H1 (cell line): ENCODE measurements around the gene GDAP1L1. TPM values are rescaled to one million over a fixed set of nuclear protein-coding genes. Genes with fewer than 3 reads are reported as not detected.

Experiments used
- CTCF ChIA-PET: fragments of 300-600 bp; sonication (Branson Sonifier 250); formaldehyde crosslinking; loops from one replicate; lab custom pipeline; 2021; ENCODE audit not compliant: partially characterized antibody; lab: Charles Lee
- POLR2A ChIA-PET: fragments of 300-600 bp; sonication (Branson Sonifier 250); formaldehyde crosslinking; loops from one replicate; lab custom pipeline; 2021; ENCODE audit warnings: inconsistent platforms; ENCODE audit not compliant: partially characterized antibody; lab: Charles Lee
- DNase-seq, 2 experiments: peaks; one replicate each; pipeline versions ENCODE4 v3.0.0 to v3.0.0-alpha.2; 2010 to 2022; ENCODE audit warnings: low spot score in 2 of 2, low read depth in 1 of 2, mixed read lengths in 1 of 2
- FAIRE-seq: peaks from 2 replicates; lab custom pipeline; 2011; peaks lifted over from hg19 to GRCh38; lab: Jason Lieb, UNC
- H2AFZ ChIP-seq: 2 replicates; pipeline ENCODE4 v1.8.1; 2012; ENCODE audit warnings: low read length, inconsistent platforms
- H2AK5ac ChIP-seq: 2 replicates; pipeline ENCODE4 v1.6.1; 2013; ENCODE audit warnings: low read depth, low read length
- H2BK120ac ChIP-seq: replicated peaks from 2 replicates; pipeline ENCODE3; 2013; ENCODE audit warnings: low read depth, low read length, inconsistent platforms
- H2BK12ac ChIP-seq: 2 replicates; pipeline ENCODE4 v1.6.1; 2013; ENCODE audit warnings: low read depth, low read length
- H2BK15ac ChIP-seq: 2 replicates; pipeline ENCODE4 v1.6.1; 2013; ENCODE audit warnings: low read length
- H2BK20ac ChIP-seq: 2 replicates; pipeline ENCODE4 v1.6.1; 2013; ENCODE audit warnings: low read length
- H2BK5ac ChIP-seq: 2 replicates; pipeline ENCODE4 v1.6.1; 2013; ENCODE audit warnings: low read depth, low read length
- H3K14ac ChIP-seq: 2 replicates; pipeline ENCODE4 v1.6.1; 2013; ENCODE audit warnings: inconsistent platforms; ENCODE audit not compliant: insufficient read length
- H3K18ac ChIP-seq: 2 replicates; pipeline ENCODE4 v1.6.1; 2013; ENCODE audit warnings: low read length; ENCODE audit errors: extremely low read depth
- H3K23ac ChIP-seq: 2 replicates; pipeline ENCODE4 v1.6.1; 2013; ENCODE audit warnings: inconsistent platforms; ENCODE audit not compliant: insufficient read length
- H3K23me2 ChIP-seq: 2 replicates; pipeline ENCODE4 v1.6.1; 2013; ENCODE audit warnings: low read depth, low read length
- H3K27ac ChIP-seq: 2 replicates; pipeline ENCODE4 v1.6.1; 2011; ENCODE audit warnings: low read depth, low read length, inconsistent platforms
- H3K27me3 ChIP-seq, 4 experiments: replicated peaks in 1 of 4; 1 replicate in 1 of 4; 2 replicates in 3 of 4; pipeline versions ENCODE4 v1.6.1 to v1.8.1; 2011 to 2013; ENCODE audit warnings: low read length in 3 of 4, mild to moderate bottlenecking in 3 of 4, inconsistent platforms in 2 of 4, mixed read lengths in 2 of 4, moderate library complexity in 1 of 4; ENCODE audit not compliant: control insufficient read depth in 3 of 4, insufficient read depth in 3 of 4; ENCODE audit errors: extremely low read depth in 1 of 4
- H3K36me3 ChIP-seq, 4 experiments: 2 replicates each; pipeline versions ENCODE4 v1.6.1 to v1.8.1; 2011 to 2013; ENCODE audit warnings: mild to moderate bottlenecking in 4 of 4, low read length in 3 of 4, moderate library complexity in 2 of 4, control low read depth in 1 of 4, inconsistent platforms in 1 of 4; ENCODE audit not compliant: insufficient read depth in 4 of 4, control insufficient read depth in 2 of 4
- H3K4ac ChIP-seq: replicated peaks from 2 replicates; pipeline ENCODE3; 2013; ENCODE audit warnings: low read length, low read depth, mixed read lengths, inconsistent platforms; ENCODE audit not compliant: insufficient read length
- H3K4me1 ChIP-seq, 4 experiments: replicated peaks in 1 of 4; 1 replicate in 1 of 4; 2 replicates in 3 of 4; pipeline versions ENCODE4 v1.6.1 to v1.8.1; 2011 to 2013; ENCODE audit warnings: low read length in 3 of 4, inconsistent platforms in 2 of 4, mixed read lengths in 1 of 4; ENCODE audit not compliant: insufficient read depth in 4 of 4, control insufficient read depth in 3 of 4
- H3K4me2 ChIP-seq, 2 experiments: 2 replicates each; pipeline versions ENCODE4 v1.6.1 to v1.8.1; 2011 to 2013; ENCODE audit warnings: low read depth in 2 of 2, low read length in 2 of 2, control low read depth in 1 of 2, inconsistent platforms in 1 of 2, mild to moderate bottlenecking in 1 of 2; ENCODE audit not compliant: insufficient read depth in 1 of 2
- H3K4me3 ChIP-seq, 4 experiments: fragments of 200-600, 300-600 bp in 1 of 4; sonication (generic), shearing (Covaris generic), sonication (Bioruptor Twin) in 1 of 4; 2 replicates each; pipeline versions ENCODE4 v1.5.1 to v1.8.1; 2011 to 2016; ENCODE audit warnings: low read length in 4 of 4, low read depth in 3 of 4, control low read depth in 2 of 4, inconsistent platforms in 2 of 4, mild to moderate bottlenecking in 2 of 4, mixed read lengths in 1 of 4, moderate library complexity in 1 of 4; ENCODE audit not compliant: insufficient read depth in 2 of 4; ENCODE audit errors: extremely low read depth in 1 of 4
- H3K56ac ChIP-seq: replicated peaks from 2 replicates; pipeline ENCODE3; 2013; ENCODE audit warnings: low read depth, mild to moderate bottlenecking, mixed read lengths, low read length, inconsistent platforms; ENCODE audit not compliant: insufficient read length
- H3K79me1 ChIP-seq: 2 replicates; pipeline ENCODE4 v1.6.1; 2013; ENCODE audit warnings: low read depth, low read length, control low read depth
- H3K79me2 ChIP-seq, 2 experiments: 2 replicates each; pipeline versions ENCODE4 v1.6.1 to v1.8.1; 2012 to 2013; ENCODE audit warnings: low read length in 2 of 2, mild to moderate bottlenecking in 2 of 2, inconsistent platforms in 1 of 2; ENCODE audit not compliant: insufficient read depth in 2 of 2, control insufficient read depth in 1 of 2
- H3K9ac ChIP-seq, 4 experiments: replicated peaks in 1 of 4; 1 replicate in 1 of 4; 2 replicates in 3 of 4; pipeline versions ENCODE4 v1.6.1 to v1.8.1; 2011 to 2013; ENCODE audit warnings: low read depth in 3 of 4, low read length in 3 of 4, control low read depth in 2 of 4, mild to moderate bottlenecking in 2 of 4, moderate library complexity in 2 of 4, inconsistent platforms in 1 of 4; ENCODE audit errors: extremely low read depth in 1 of 4
- H3K9me3 ChIP-seq, 2 experiments: 2 replicates each; pipeline versions ENCODE4 v1.6.1 to v1.8.1; 2012 to 2013; ENCODE audit warnings: mild to moderate bottlenecking in 2 of 2, moderate library complexity in 2 of 2, control low read depth in 1 of 2, inconsistent platforms in 1 of 2, low read depth in 1 of 2, low read length in 1 of 2, mixed read lengths in 1 of 2; ENCODE audit not compliant: insufficient read depth in 2 of 2
- H4K20me1 ChIP-seq, 2 experiments: replicated peaks in 1 of 2; 2 replicates each; pipeline versions ENCODE3 to v1.8.1; 2011 to 2013; ENCODE audit warnings: inconsistent platforms in 2 of 2, low read length in 2 of 2, mild to moderate bottlenecking in 1 of 2; ENCODE audit not compliant: insufficient read depth in 2 of 2, control insufficient read depth in 1 of 2
- H4K5ac ChIP-seq: 2 replicates; pipeline ENCODE4 v1.6.1; 2013; ENCODE audit warnings: low read length, low read depth, mixed read lengths, inconsistent platforms; ENCODE audit not compliant: insufficient read length
- H4K8ac ChIP-seq: 2 replicates; pipeline ENCODE4 v1.8.0; 2013; ENCODE audit warnings: mild to moderate bottlenecking, moderate library complexity, low read length, inconsistent platforms; ENCODE audit not compliant: insufficient read depth; ENCODE audit errors: extremely low read depth
- H4K91ac ChIP-seq: replicated peaks from 2 replicates; pipeline ENCODE3; 2013; ENCODE audit warnings: low read length, mixed read lengths, inconsistent platforms; ENCODE audit not compliant: insufficient read length
- ASH2L ChIP-seq: fragments of 200-600, 300-600 bp; sonication (generic); IDR thresholded peaks from one replicate; pipeline ENCODE4 v1.7.1; 2017; ENCODE audit warnings: low read length
- KDM1A ChIP-seq: fragments of 200-600, 300-600 bp; sonication (generic); IDR thresholded peaks from 2 replicates; pipeline ENCODE4 v1.7.1; 2016; ENCODE audit warnings: mild to moderate bottlenecking, low read length, borderline replicate concordance
- MAFK ChIP-seq: IDR thresholded peaks from 2 replicates; pipeline ENCODE4 v1.6.1; 2012; ENCODE audit warnings: low read depth, mild to moderate bottlenecking, improper control_type of control experiment, low read length
- WGBS, 2 experiments: shearing (Covaris generic) in 1 of 2; methylation state at CpG; one replicate each; pipeline versions ENCODE4 v1.1.6 to v1.1.7; 2013 to 2015; ENCODE audit warnings: low lambda C conversion rate in 2 of 2, mixed read lengths in 2 of 2, inconsistent platforms in 1 of 2, low coverage in 1 of 2, missing lambda C conversion rate in 1 of 2; ENCODE audit not compliant: insufficient replicate concordance in 2 of 2, insufficient coverage in 1 of 2, insufficient read length in 1 of 2; ENCODE audit errors: extremely low coverage in 1 of 2, missing lambda C conversion rate in 1 of 2; 5-methylcytosine and 5-hydroxymethylcytosine counted together
- polyA plus RNA-seq, 7 experiments: library from polyadenylated mRNA; depleted of rRNA in 3 of 7; stranded (reverse) in 5 of 7; unstranded in 2 of 7; fragments of >200 nt in 5 of 7; fragments of 200-250 nt in 2 of 7; gene quantifications; 1 replicate in 5 of 7; 2 replicates in 1 of 7; 4 replicates in 1 of 7; pipeline versions ENCODE4 v1.2.1 to v1.2.3, GENCODE V29; 2011 to 2013; ENCODE audit warnings: missing spikeins in 2 of 7, mixed read lengths in 2 of 7
- total RNA-seq: library from RNA; stranded (reverse); fragmentation: NEBNext Ultra II Directional; extraction: Animal tissue kit (Norgen Biotek cat#: 25700); gene quantifications from 2 replicates; pipeline ENCODE4 v1.2.1, GENCODE V29; 2021

Gene GDAP1L1
- total and polyA plus RNA-seq, 2 of the 8 experiments (the other 6 are each of a cell fraction or from before 2014, with no cell fraction given): 8.5 to 63.1 TPM

- H3K79me2 ChIP-seq: no peaks in the 10 kb centered on the region
- no peak overlapping the region for H3K18ac ChIP-seq
- no peak overlapping the region for H2BK20ac ChIP-seq
- DNase-seq (no peak), FAIRE-seq (no peak)
- no peaks in the 10 kb centered on the region for H3K36me3 ChIP-seq
- no peak overlapping the region for H3K4me2 ChIP-seq
- H3K27me3 ChIP-seq: no peaks in the 10 kb centered on the region; a peak in 1 of 7 replicates
- H3K79me1 ChIP-seq: no peaks in the 10 kb centered on the region
- no peaks in the 10 kb centered on the region for H3K4me1 ChIP-seq
- CTCF ChIA-PET: interaction anchor here (0.5 to 4.3 kb wide), 4 partner anchors 11 to 36 kb away, joined by 3 to 24 read pairs (median 11); partner anchors contain the start of gene FITM2
- no peaks in the 10 kb centered on the region; the same call in 1 of the 2 replicates for H3K23me2 ChIP-seq
- no peak overlapping the region for H4K5ac ChIP-seq
- H3K9ac ChIP-seq: no peak overlapping the region
- H2AK5ac ChIP-seq: no peak overlapping the region
- H4K20me1 ChIP-seq: no peaks in the 10 kb centered on the region
- H2BK15ac ChIP-seq: no peak overlapping the region
- no peak overlapping the region for H4K91ac ChIP-seq
- H3K23ac ChIP-seq: no peak overlapping the region
- POLR2A ChIA-PET: interaction anchor here (0.8 to 0.9 kb wide), 2 partner anchors 10 to 66 kb away, joined by 3 read pairs; no protein-coding TSS in a partner anchor
- no peak overlapping the region for H3K27ac ChIP-seq
- H3K4me3 ChIP-seq: no peak overlapping the region
- 84% methylated on average over 1 of the region's 1 CpG; no CpG with 5 or more reads in 1 of the 2 experiments for WGBS, 2 experiments
- no peak overlapping the region for H3K56ac ChIP-seq
- no peak overlapping the region for H2BK120ac ChIP-seq
- peaks cover 3 to 4% of the 10 kb centered on the region in 2 experiments; a peak in 1 of 4 replicates for H3K9me3 ChIP-seq
- no peak overlapping the region for H4K8ac ChIP-seq
- no peak overlapping the region for H2BK5ac ChIP-seq
- no peak overlapping the region for H3K4ac ChIP-seq
- H2BK12ac ChIP-seq: no peak overlapping the region
- no peak overlapping the region for H3K14ac ChIP-seq
- no peak overlapping the region for H2AFZ ChIP-seq
- TF ChIP-seq MAFK: no peak
- TF ChIP-seq ASH2L: no peak
- TF ChIP-seq KDM1A: no peak
These were observed 36.9 kb downstream of the GDAP1L1 start for GRCh38 chr20:44284032-44284431.
